ENCODE measurements around the gene BRAP.
"Not testable (repeated sequence)": the region's sequence is repeated elsewhere in the genome, so short reads cannot be mapped to it uniquely, and the experiment has no call there.

The BRAP gene, protein sequence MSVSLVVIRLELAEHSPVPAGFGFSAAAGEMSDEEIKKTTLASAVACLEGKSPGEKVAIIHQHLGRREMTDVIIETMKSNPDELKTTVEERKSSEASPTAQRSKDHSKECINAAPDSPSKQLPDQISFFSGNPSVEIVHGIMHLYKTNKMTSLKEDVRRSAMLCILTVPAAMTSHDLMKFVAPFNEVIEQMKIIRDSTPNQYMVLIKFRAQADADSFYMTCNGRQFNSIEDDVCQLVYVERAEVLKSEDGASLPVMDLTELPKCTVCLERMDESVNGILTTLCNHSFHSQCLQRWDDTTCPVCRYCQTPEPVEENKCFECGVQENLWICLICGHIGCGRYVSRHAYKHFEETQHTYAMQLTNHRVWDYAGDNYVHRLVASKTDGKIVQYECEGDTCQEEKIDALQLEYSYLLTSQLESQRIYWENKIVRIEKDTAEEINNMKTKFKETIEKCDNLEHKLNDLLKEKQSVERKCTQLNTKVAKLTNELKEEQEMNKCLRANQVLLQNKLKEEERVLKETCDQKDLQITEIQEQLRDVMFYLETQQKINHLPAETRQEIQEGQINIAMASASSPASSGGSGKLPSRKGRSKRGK

DNA sequence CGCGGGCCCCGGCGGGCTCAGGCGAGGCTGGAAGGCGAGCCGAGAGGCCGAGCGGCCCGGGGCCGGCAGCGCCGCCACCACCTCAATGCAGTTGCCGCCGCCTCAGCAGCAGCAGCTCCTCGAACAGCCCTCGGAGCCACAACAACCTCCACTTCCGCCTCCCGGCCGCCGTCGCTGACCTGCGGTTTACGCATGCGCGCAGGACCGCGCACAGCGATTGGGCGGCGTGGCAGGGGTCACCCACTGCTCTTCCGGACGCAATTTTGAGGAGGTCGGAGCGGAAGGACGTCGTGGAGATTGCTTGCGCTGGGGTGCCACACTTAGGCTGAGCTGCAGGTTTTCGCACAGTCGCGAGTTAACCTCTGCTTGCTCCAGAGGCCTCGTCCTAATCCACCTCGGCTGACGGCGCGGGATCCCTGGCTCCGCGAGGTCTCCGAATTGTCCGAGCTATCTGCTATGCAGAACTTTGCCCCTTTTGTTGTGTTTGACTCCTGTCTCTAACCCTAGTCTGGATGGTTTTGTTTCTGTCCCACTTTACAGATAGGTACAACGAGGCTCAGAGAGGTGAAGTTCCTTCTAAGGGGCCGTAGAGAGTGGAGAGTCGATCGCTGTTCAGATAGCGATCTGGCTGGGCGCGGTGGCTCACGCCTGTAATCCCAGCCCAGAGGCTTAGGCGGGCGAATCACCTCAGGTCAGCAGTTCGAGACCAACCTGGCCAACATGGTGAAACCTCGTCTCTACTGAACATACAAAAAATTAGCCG, at the start of gene BRAP, which contains the start of gene ACAD10:
Gene BRAP (minus strand): TSS at position 146 of the 763 bp plus-strand sequence. CDS start 164 bp downstream, outside the sequence.
Gene ACAD10 (plus strand): TSS at position 243 of the 763 bp plus-strand sequence. CDS start 6,657 bp downstream, outside the sequence.
- in situ Hi-C loops (cut with MboI; ENCODE audit: low sequenced_read_pairs) = no loop called here

DNA sequence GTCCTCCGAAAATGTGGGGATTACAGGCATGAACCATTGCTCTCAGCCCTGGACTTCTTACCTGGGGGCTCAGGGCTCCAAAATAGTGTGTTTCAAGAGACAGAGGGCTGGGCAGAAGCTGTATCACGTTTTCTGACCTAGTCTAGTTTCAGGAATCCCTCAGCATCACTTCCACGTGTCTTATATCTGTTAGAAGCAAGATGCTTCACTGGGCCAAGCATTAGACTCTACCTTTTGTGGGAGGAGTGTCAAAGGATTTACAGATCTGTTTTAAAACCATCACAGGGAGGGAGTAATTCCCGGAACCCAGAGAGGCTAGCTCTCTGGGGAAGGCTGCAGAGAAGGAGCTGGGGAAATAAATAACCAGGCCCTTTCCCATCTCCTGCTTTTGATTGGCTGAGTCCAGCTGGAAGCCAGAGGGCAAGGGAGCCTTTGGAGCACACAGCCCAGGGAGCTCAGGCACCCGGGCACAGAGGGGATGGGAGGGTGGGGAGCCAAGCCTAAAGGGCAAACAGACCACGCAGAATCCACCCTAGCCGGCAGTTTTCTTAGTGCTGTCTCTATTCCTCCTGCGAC, 47.7 kb upstream of the BRAP start:
- in situ Hi-C loops (cut with MboI; ENCODE audit: low sequenced_read_pairs) = no loop called here

DNA sequence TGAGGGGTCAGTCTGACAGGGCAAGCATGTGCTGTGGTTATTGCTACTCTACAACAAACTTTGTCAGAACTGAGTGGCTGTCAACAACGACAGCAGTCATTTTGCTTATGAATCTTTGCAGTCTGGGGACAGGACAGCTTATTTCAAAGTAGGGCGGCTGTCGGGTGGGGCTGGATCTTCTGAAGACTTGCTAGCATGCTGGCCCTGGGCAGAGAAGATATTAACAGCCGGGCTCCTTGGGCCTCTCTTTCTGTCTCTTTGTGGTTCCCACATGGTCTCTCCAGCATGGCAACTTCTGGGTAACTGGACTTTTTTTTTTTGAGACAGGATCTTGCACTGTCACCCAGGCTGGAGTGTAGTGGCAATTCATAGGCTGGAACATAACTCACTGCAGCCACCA, 47.0 kb upstream of the BRAP start:
- in situ Hi-C loops (cut with MboI; ENCODE audit: low sequenced_read_pairs) = no loop called here

DNA sequence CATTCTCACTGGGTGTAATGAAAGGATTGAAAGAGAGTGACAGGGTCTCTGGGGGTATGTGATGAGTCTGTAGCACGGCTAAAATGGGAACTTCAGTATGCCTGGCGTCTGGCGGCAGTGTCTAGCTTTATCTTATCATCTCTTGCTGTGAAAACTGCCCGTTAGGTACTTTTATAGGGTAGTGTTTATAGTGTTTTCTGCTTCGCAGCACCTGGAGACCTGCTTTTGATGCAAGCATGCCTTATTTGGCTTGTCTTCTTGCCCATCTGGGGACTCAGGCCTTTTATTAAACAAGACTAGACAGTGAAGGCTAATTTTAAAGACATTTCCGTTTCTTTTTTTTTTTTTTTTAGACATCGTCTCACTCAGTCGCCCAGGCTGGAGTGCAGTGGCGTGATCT, 44.7 kb upstream of the BRAP start:
- in situ Hi-C loops (cut with MboI; ENCODE audit: low sequenced_read_pairs) = no loop called here

DNA sequence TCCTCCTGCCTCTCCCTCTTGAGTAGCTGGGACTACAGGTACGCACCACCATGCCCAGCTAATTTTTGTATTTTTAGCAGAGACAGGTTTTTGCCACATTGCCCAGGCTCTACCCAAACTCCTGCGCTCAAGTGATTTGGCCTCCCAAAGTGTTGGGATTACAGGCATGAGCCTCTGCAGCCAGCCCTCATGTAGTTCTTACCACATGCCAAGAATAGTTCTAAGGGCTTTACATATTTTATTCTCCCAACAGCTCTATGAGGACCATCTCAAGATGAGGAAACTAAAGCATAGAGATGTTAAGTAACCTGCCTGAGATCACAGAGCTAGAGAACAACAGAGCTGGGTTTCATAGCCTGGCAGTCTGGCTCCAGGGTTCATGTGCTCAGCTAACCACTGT, 43.0 kb upstream of the BRAP start:
- in situ Hi-C loops (cut with MboI; ENCODE audit: low sequenced_read_pairs) = no loop called here

DNA sequence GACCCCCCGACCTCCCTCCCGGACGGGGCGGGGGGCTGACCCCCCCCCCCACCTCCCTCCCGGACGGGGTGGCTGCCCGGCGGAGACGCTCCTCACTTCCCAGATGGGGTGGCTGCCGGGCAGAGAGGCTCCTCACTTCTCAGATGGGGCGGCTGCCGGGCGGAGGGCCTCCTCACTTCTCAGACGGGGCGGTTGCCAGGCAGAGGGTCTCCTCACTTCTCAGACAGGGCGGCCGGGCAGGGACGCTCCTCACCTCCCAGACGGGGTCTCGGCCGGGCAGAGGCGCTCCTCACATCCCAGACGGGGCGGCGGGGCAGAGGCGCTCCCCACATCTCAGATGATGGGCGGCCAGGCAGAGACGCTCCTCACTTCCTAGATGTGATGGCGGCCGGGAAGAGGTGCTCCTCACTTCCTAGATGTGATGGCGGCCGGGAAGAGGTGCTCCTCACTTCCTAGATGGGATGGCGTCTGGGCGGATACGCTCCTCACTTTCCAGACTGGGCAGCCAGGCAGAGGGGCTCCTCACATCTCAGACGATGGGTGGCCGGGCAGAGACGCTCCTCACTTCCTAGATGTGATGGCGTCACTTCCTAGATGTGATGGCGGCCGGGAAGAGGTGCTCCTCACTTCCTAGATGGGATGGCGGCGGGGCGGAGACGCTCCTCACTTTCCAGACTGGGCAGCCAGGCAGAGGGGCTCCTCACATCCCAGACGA, 38.0 kb upstream of the BRAP start:
- in situ Hi-C loops (cut with MboI; ENCODE audit: low sequenced_read_pairs) = not testable (repeated sequence)

DNA sequence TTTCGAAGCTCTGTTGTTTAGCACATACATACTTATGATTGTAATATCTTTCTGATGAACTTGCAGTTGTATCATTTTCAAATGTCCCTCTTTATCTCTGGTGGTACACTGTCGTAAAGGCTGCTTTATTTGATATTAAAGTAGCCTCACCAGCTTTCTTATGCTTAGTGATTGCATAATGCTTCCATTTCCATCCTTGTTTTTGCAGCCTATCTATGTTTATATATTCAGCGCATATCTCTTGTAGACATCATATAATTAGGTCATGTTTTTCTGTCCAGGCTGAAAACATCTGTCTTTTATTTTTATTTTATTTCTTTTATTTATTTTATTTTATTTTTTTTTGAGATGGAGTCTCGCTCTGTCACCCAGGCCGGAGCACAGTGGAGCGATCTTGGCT, 34.7 kb upstream of the BRAP start:
- in situ Hi-C loops (cut with MboI; ENCODE audit: low sequenced_read_pairs) = no loop called here

DNA sequence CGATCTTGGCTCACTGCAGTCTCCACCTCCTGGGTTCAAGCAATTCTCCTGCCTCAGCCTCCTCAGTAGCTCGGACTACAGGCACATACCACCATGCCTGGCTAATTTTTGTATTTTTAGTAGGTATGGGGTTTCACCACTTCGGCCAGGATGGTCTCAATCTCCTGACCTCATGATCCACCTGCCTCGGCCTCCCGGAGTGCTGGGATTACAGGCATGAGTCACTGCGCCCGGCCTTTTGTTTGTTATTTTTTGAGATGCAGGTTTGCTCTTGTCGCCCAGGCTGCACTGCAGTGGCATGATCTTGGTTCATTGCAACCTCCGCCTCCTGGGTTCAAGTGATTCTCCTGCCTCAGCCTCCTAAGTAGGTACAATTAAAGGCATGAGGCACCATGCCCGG, 33.6 kb upstream of the BRAP start:
- in situ Hi-C loops (cut with MboI; ENCODE audit: low sequenced_read_pairs) = not testable (repeated sequence)

DNA sequence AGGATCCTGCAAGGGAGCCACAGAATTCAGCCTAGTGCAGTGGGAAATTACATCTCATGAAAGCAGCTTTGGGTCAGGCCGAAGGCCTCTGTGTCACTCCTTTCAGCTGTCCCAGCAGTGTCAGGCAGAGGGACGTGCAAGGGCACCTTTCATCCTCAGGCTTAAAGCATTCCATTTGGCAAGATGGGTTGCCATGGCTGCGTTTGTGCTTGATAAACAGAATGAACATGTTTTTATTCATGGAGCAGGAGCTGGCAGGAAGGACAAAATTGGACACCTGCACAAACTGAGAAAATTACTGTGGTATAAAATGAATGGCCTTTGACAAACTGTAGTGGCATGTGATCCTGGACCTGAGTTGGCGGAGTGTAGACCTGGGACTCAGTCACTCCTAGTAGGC, 29.5 kb upstream of the BRAP start:
- in situ Hi-C loops (cut with MboI; ENCODE audit: low sequenced_read_pairs) = no loop called here

DNA sequence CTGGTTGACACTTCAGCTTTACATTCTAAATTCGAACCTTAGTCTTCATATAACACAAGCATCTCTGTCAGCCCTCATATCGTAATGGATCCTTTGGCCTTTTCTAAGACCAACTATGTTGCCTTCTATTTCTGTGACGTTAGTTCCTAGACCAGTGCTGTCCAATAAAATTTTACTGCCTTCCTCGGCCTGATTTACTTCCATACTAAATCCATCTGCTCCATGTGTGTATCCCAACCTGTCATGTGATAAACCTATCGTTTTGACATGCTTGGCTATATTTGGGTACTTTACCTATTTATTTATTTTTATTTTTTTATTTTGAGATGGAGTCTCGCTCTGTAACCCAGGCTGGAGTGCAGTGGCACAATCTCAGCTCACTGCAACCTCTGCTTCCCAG, 20.4 kb upstream of the BRAP start:
- in situ Hi-C loops (cut with MboI; ENCODE audit: low sequenced_read_pairs) = no loop called here

DNA sequence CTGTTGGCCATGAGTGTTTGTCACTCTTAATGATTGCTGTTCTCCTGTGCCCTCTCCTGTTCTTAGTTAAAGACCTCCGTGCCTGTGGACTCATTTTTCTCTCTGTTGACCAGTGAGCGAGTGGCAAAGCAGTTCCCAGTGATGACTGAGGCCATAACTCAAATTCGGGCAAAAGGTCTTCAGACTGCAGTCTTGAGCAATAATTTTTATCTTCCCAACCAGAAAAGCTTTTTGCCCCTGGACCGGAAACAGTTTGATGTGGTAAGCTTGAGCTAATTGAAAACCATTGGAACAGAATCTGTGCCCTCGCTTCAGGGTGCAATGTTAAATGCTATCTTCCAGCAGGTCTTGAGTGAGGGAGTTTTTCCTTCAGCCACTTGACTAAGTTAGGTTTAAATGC, 19.9 kb upstream of the BRAP start:
- in situ Hi-C loops (cut with MboI; ENCODE audit: low sequenced_read_pairs) = no loop called here

DNA sequence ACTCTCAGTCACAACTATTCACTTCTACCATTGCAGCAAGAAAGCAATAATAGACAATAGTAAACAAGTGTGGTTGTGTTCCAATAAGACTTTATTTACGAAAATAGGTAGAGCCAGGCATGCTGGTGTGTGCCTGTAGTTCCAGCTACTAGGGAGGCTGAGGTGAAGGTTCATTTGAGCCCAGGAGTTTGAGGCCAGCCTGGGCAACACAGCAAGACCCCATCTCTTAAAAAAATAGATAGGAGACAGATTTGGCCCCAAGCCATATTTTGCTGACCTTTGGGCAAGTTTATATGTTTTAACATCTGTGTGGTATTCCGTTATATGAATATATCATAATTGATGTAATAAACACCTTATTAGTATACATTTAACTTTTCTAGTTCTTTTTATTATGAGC, 14.2 kb upstream of the BRAP start:
- in situ Hi-C loops (cut with MboI; ENCODE audit: low sequenced_read_pairs) = no loop called here

DNA sequence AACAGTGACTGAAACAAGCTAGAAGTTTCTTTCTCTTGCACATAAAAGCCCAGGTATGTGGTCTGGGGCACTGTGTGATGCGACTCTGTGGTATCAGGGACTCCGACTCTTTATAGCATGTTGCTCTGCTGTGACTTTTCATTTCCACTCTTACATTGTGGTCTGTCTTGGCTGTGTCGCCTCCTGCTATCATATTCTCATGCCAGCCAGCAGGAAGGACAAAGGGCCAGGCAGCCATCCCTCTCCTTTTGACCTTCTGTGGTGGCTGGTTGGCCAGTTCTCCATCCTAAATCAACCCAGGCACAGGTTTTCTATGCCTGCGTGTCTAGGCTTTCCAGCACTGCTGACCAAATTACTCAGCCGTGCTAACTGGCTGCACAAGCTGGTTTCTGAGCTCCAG, 8.1 kb upstream of the BRAP start:
- in situ Hi-C loops (cut with MboI; ENCODE audit: low sequenced_read_pairs) = no loop called here

DNA sequence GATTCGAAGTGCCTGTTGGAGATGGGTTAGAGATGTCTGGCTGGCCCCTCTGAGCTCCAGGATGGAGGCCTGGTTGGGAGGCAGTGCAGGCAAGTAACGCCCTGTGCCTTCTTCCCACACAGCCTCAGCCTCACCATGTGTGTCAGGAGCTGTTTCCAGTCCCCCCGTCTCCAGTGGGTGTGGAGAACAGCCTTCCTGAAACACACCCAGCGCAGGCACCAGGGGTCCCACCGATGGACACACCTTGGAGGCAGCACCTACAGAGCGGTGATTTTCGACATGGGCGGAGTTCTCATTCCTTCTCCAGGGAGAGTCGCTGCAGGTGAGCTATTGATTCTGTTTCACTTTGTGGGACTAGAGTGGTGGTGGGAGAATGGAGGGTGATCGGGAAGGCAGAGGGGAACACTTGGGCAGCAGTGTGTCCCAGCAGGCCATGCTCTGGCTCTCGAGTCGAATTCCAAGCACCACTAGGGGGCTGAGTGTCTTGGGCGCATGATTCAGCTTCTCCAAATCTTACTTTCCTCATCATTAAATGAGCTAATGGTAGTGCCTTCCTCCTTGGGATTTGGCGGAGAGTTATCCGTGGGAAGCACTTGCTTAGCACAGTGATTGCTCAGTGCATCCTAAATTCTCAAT, 6.9 kb upstream of the BRAP start:
- in situ Hi-C loops (cut with MboI; ENCODE audit: low sequenced_read_pairs) = no loop called here

DNA sequence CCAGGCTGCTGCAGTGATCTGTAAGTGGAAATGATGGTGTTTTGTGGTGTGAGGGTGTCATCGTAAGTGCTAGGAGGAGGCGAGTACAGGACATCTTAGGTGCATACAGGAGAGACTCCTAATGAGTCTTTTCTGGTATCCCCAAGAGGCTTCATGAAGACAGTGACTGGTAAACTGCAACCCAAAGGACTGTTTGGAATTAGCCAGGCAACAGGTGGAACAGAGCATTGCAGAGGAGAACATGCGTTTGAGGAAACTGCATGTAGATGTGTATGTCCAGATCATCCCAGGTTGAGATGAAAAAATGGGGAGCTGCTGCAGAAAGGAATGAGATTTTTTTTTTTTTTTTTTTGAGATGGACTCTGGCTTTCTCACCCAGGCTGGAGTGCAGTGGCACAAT, 5.5 kb upstream of the BRAP start:
- in situ Hi-C loops (cut with MboI; ENCODE audit: low sequenced_read_pairs) = no loop called here

DNA sequence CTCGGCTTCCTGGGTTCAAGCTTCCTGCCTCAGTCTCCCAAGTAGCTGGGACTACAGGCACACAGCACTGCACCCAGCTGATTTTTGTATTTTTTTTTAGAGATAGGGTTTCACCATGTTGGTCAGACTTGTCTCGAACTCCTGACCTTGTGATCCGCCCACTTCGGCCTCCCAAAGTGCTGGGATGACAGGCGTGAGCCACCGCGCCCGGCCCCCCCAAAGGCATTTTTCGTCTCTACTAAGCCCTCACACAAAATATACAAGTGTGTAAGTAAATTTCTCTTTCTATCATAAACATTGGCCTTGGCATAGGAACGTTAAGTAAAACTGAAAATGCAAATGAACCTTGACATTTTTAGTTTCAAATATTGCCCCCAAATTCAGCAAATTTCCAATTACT, 2.2 kb upstream of the BRAP start:
- in situ Hi-C loops (cut with MboI; ENCODE audit: low sequenced_read_pairs) = no loop called here

DNA sequence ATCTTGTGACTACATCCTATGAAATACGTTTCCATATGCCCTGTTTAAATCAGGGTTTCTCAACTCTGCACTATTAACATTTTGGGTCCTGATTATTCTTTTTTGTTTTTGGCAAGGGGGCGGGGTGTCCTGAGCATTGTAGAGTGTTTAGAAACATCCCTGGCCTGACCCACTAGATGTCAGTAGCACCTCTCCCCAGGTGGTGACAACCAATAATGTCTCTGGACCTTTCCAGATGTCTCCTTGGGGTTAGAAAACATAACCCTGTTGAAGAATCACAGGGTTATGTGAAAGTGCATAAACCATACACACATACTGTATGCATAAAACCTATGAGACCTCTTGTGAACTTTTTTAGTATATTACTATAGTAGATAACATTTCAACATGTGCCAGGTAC, 1.5 kb upstream of the BRAP start:
- in situ Hi-C loops (cut with MboI; ENCODE audit: low sequenced_read_pairs) = no loop called here

DNA sequence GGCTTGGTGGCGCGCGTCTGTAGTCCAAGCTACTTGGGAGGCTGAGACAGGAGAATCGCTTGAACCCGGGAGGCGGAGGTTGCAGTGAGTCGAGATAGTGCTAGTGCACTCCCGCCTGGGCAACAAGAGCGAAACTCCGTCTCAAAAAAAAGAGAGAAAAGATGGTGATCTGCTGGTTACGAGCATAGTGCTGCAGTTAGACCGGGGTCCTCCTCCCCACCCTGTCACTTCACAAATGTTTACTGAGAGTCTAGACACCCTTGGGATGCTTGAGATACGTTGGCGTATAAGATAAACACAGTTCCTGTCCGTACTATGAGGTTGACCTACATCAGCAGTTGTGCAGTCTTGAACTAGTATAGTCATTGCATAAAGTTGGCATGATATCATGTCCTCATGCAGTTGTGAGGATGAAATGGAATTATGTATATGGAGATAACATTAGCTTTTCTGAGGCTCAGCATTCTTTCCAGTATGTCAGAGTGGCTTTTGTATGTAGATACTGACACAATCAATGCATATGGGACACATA, 884 bp upstream of the BRAP start:
- in situ Hi-C loops (cut with MboI; ENCODE audit: low sequenced_read_pairs) = no loop called here

DNA sequence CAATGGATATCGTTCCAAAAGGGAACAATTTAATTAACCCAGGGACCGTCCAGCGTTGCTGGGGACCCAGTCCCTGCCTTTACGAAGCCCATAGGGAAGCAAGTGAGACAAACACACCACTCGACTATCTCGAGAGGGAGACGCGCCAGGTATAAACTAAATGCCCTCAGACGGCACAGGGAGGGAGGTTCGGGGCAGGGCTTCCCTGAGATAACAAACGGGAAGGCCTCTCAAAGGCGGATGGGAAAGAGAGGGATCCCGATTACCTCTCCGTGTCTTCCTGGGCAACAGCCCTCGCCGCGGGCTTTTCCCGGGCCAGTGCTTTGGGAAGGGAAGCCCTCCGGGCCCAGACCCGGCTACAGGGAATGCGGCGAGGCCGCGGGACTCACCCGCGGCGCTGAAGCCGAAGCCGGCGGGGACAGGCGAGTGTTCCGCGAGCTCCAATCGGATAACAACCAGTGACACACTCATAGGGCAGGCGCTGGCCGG, 390 bp downstream of the BRAP start:
- in situ Hi-C loops (cut with MboI; ENCODE audit: low sequenced_read_pairs) = no loop called here
